CD14-positive monocyte (primary cell): ENCODE results near the gene FBXL13. TPM values are rescaled to one million over a fixed set of nuclear protein-coding genes. Genes with fewer than 3 reads are reported as not detected.

ENCODE experiments used
- DNase-seq, 3 donors: peaks; one replicate each; pipeline ENCODE4 v3.0.0-alpha.2; 2011 to 2022
- H2AFZ ChIP-seq: 2 replicates; pipeline ENCODE4 v1.6.0; 2012; ENCODE audit warnings: mild to moderate bottlenecking, low read depth, low read length, inconsistent platforms; ENCODE audit not compliant: insufficient read depth, poor library complexity, severe bottlenecking
- H3K27ac ChIP-seq, 2 donors: 1 replicate in 1 of 2; 2 replicates in 1 of 2; pipeline ENCODE4 v1.5.1; 2012 to 2013; ENCODE audit warnings: low read length in 2 of 2, control low read depth in 1 of 2, inconsistent platforms in 1 of 2, low read depth in 1 of 2, mild to moderate bottlenecking in 1 of 2
- H3K27me3 ChIP-seq, 2 donors: one replicate each; pipeline versions ENCODE4 v1.6.0 to v1.6.1; 2011 to 2013; ENCODE audit warnings: low read length in 2 of 2; ENCODE audit not compliant: control insufficient read depth in 2 of 2, insufficient read depth in 2 of 2
- H3K36me3 ChIP-seq, 2 donors: replicated peaks in 1 of 2; 1 replicate in 1 of 2; 2 replicates in 1 of 2; pipeline versions ENCODE4 v1.5.1 to v1.6.1; 2012 to 2013; ENCODE audit warnings: low read length in 2 of 2, control low read depth in 1 of 2, inconsistent platforms in 1 of 2, mild to moderate bottlenecking in 1 of 2; ENCODE audit not compliant: insufficient read depth in 2 of 2, control insufficient read depth in 1 of 2
- H3K4me1 ChIP-seq, 2 donors: 1 replicate in 1 of 2; 2 replicates in 1 of 2; pipeline versions ENCODE4 v1.5.1 to v1.6.1; 2012 to 2013; ENCODE audit warnings: low read length in 2 of 2, control low read depth in 1 of 2, inconsistent platforms in 1 of 2, mild to moderate bottlenecking in 1 of 2, moderate library complexity in 1 of 2; ENCODE audit not compliant: insufficient read depth in 2 of 2, control insufficient read depth in 1 of 2
- H3K4me2 ChIP-seq: replicated peaks from 2 replicates; pipeline ENCODE3; 2012; ENCODE audit warnings: low read length, moderate library complexity, mild to moderate bottlenecking; ENCODE audit not compliant: poor library complexity, severe bottlenecking; ENCODE audit errors: extremely low read depth
- H3K4me3 ChIP-seq, 3 experiments: fragments of 200-600 bp in 1 of 3; sonication (generic) in 1 of 3; replicated peaks in 1 of 3; 1 replicate in 2 of 3; 2 replicates in 1 of 3; pipeline ENCODE4 v1.5.1; 2011 to 2013; ENCODE audit warnings: low read length in 3 of 3, mild to moderate bottlenecking in 3 of 3, control low read depth in 2 of 3, low read depth in 2 of 3, inconsistent platforms in 1 of 3, moderate library complexity in 1 of 3
- H3K79me2 ChIP-seq: 2 replicates; pipeline ENCODE4 v1.6.0; 2012; ENCODE audit warnings: mild to moderate bottlenecking, control low read depth, inconsistent platforms, low read length, moderate library complexity; ENCODE audit not compliant: insufficient read depth
- H3K9ac ChIP-seq: 2 replicates; pipeline ENCODE4 v1.6.0; 2017; ENCODE audit warnings: low read length, mild to moderate bottlenecking; ENCODE audit not compliant: insufficient read depth, poor library complexity, severe bottlenecking
- H3K9me3 ChIP-seq, 2 donors: replicated peaks in 1 of 2; 1 replicate in 1 of 2; 2 replicates in 1 of 2; pipeline versions ENCODE4 v1.5.1 to v1.6.1; 2012 to 2013; ENCODE audit warnings: low read length in 2 of 2, control low read depth in 1 of 2; ENCODE audit not compliant: control insufficient read depth in 1 of 2, insufficient read depth in 1 of 2
- H4K20me1 ChIP-seq: 2 replicates; pipeline ENCODE4 v1.6.0; 2012; ENCODE audit warnings: mild to moderate bottlenecking, low read length, control low read depth, moderate library complexity; ENCODE audit not compliant: insufficient read depth
- H3K27ac Mint-ChIP-seq, 7 donors: one replicate each; pipeline ENCODE4 v1.8.0; 2020; ENCODE audit warnings: mild to moderate bottlenecking in 7 of 7, mixed read lengths in 7 of 7, moderate library complexity in 6 of 7, inconsistent platforms in 2 of 7
- H3K27me3 Mint-ChIP-seq, 3 donors: one replicate each; pipeline ENCODE4 v1.8.0; 2021 to 2022; ENCODE audit warnings: low read depth in 3 of 3, mild to moderate bottlenecking in 3 of 3, mixed read lengths in 3 of 3, moderate library complexity in 3 of 3, inconsistent platforms in 1 of 3
- H3K36me3 Mint-ChIP-seq, 2 donors: one replicate each; pipeline ENCODE4 v1.8.0; 2020; ENCODE audit warnings: mixed read lengths in 2 of 2, inconsistent platforms in 1 of 2, mild to moderate bottlenecking in 1 of 2
- H3K4me1 Mint-ChIP-seq: one replicate; pipeline ENCODE4 v1.8.0; 2020; ENCODE audit warnings: mild to moderate bottlenecking, mixed read lengths
- H3K4me3 Mint-ChIP-seq, 2 donors: one replicate each; pipeline ENCODE4 v1.8.0; 2020; ENCODE audit warnings: mild to moderate bottlenecking in 2 of 2, mixed read lengths in 2 of 2, moderate library complexity in 1 of 2
- H3K9me3 Mint-ChIP-seq, 7 donors: one replicate each; pipeline ENCODE4 v1.8.0; 2020 to 2022; ENCODE audit warnings: mixed read lengths in 7 of 7, mild to moderate bottlenecking in 6 of 7, moderate library complexity in 6 of 7, inconsistent platforms in 2 of 7
- CTCF ChIP-seq: fragments of 200-600 bp; IDR thresholded peaks from one replicate; pipeline ENCODE4 v1.8.0; 2022; ENCODE audit warnings: antibody characterized with exemption, mild to moderate bottlenecking
- WGBS: methylation state at CpG from one replicate; pipeline ENCODE4 v1.1.5; 2013; ENCODE audit warnings: missing lambda C conversion rate; ENCODE audit not compliant: insufficient coverage; 5-methylcytosine and 5-hydroxymethylcytosine counted together
- intact Hi-C, 2 donors: fragments of 100-400 bp; cut with micrococcal nuclease; formaldehyde crosslinking; loops; one replicate each; pipeline versions ENCODE4 v1.15.0 to v1.15.1; 2023
- polyA plus RNA-seq, 3 donors: library from polyadenylated mRNA; depleted of rRNA in 1 of 3; unstranded in 2 of 3; stranded (reverse) in 1 of 3; fragments of 300-500 nt in 2 of 3; fragments of >200 nt in 1 of 3; fragmentation: Illumina TruSeq in 2 of 3; gene quantifications; 1 replicate in 2 of 3; 2 replicates in 1 of 3; pipeline ENCODE4 v1.2.3, GENCODE V29; 2012 to 2021

FBXL13 gene
- polyA plus RNA-seq, 3 donors, result 0.05 TPM; not detected in 2

GRCh38 chr7:102883098-102883860 is 191.3 kb downstream of the FBXL13 start:
- 100% methylated on average over 1 of the region's 6 CpGs for WGBS
- H2AFZ ChIP-seq, result peak overlapping the region; percentile 10

More at GRCh38 chr7:102883098-102883860, 191.3 kb downstream of the FBXL13 start:
- H3K9me3 ChIP-seq, result no peaks in the 10 kb centered on the region
- no peaks in the 10 kb centered on the region for H3K79me2 ChIP-seq
- Mint-ChIP-seq H3K4me3 (no peak overlapping the region), H3K27me3 (peaks cover 2 to 3% (median 2%) of the 10 kb centered on the region in 3 donors), H3K4me1 (peaks cover 39% of the 10 kb centered on the region), H3K36me3 (no peaks in the 10 kb centered on the region), H3K27ac (peak overlapping the region in 1 of 7 donors; percentile 35), H3K9me3 (peaks cover 0 to 3% (median 0%) of the 10 kb centered on the region in 7 donors)
- H3K27me3 ChIP-seq, result no peaks in the 10 kb centered on the region
- no peak overlapping the region for H3K9ac ChIP-seq
- no peaks in the 10 kb centered on the region for H4K20me1 ChIP-seq
- no peak overlapping the region for H3K27ac ChIP-seq
- H3K4me3 ChIP-seq, result no peak overlapping the region
- peak in 2 of 3 donors; percentile 35 to 39 for DNase-seq
- H3K36me3 ChIP-seq, result no peaks in the 10 kb centered on the region
- peaks cover 27 to 30% of the 10 kb centered on the region in 2 donors for H3K4me1 ChIP-seq
- intact Hi-C loops, result no loop called here
- no peak for TF ChIP-seq CTCF
- H3K4me2 ChIP-seq, result no peak overlapping the region
